ENCODE results near the gene ACIN1.

The ACIN1 gene

GRCh38 chr14:23058654-23059504 lies 36.1 kb downstream of the ACIN1 start:
- no peak for DNase-seq (ENCODE audit: low read depth in 2 of 2)

GRCh38 chr14:23057757-23058653 lies 36.9 kb downstream of the ACIN1 start:
- DNase-seq (ENCODE audit: low read depth in 2 of 2) = peak; percentile 74 to 77

GRCh38 chr14:23056956-23057756 lies 37.8 kb downstream of the ACIN1 start, which contains the start of gene CDH24:
Gene CDH24 (minus strand): TSS chr14:23057520. CDS start chr14:23055733, 1,787 bp downstream.
- peak in 1 of 2 donors; percentile 67 for DNase-seq (ENCODE audit: low read depth in 2 of 2)

- peak; percentile 47 to 57 for DNase-seq (ENCODE audit: low read depth in 2 of 2)
Observed at GRCh38 chr14:23056145-23056955, 38.6 kb downstream of the ACIN1 start.

- no peak for DNase-seq (ENCODE audit: low read depth in 2 of 2)
Observed at GRCh38 chr14:23055621-23056144, 39.3 kb downstream of the ACIN1 start.

GRCh38 chr14:23055147-23055550 lies 39.8 kb downstream of the ACIN1 start:
- no peak for DNase-seq (ENCODE audit: low read depth in 2 of 2)

GRCh38 chr14:23054000-23054811 lies 40.7 kb downstream of the ACIN1 start:
- DNase-seq (ENCODE audit: low read depth in 2 of 2) = no peak

GRCh38 chr14:23053426-23053825 lies 41.5 kb downstream of the ACIN1 start:
- DNase-seq (ENCODE audit: low read depth in 2 of 2) = no peak

GRCh38 chr14:23052671-23053070 lies 42.3 kb downstream of the ACIN1 start:
- DNase-seq (ENCODE audit: low read depth in 2 of 2) = no peak

GRCh38 chr14:23052182-23052623 lies 42.7 kb downstream of the ACIN1 start:
- no peak for DNase-seq (ENCODE audit: low read depth in 2 of 2)

- no peak for DNase-seq (ENCODE audit: low read depth in 2 of 2)
Observed at GRCh38 chr14:23051141-23052057, 43.5 kb downstream of the ACIN1 start.

GRCh38 chr14:23049011-23049410 lies 45.9 kb downstream of the ACIN1 start:
- DNase-seq (ENCODE audit: low read depth in 2 of 2) = no peak

- no peak for DNase-seq (ENCODE audit: low read depth in 2 of 2)
Observed at GRCh38 chr14:23047751-23048693, 46.9 kb downstream of the ACIN1 start.

- DNase-seq (ENCODE audit: low read depth in 2 of 2) = no peak
Observed at GRCh38 chr14:23047034-23047634, 47.8 kb downstream of the ACIN1 start.

- DNase-seq (ENCODE audit: low read depth in 2 of 2) = no peak
Observed at GRCh38 chr14:23045419-23046357, 49.2 kb downstream of the ACIN1 start.

GRCh38 chr14:23044840-23045239 lies 50.1 kb downstream of the ACIN1 start:
- DNase-seq (ENCODE audit: low read depth in 2 of 2) = no peak

Measured in stimulated activated CD8-positive, alpha-beta memory T cell treated with anti-CD3 and anti-CD28 coated beads, Interleukin-7, amount 100 ng/mL, for 4 hours (primary cell).